D721Med (cell line): Measurements from ENCODE around the gene CCR8.

Experiments
- DNase-seq: peaks from one replicate; pipeline ENCODE4 v3.0.0; 2011; ENCODE audit warnings: low spot score; ENCODE audit not compliant: insufficient read length
- FAIRE-seq: peaks from 2 replicates; lab custom pipeline; 2011; peaks lifted over from hg19 to GRCh38; lab: Jason Lieb, UNC
- TF ChIP-seq, protein P1 (sequence below): IDR thresholded peaks from 2 replicates; pipeline ENCODE4 v1.5.1; 2012; ENCODE audit warnings: mild to moderate bottlenecking, control low read depth; ENCODE audit not compliant: insufficient read depth; ENCODE audit errors: missing control alignments

The CCR8 gene

DNA sequence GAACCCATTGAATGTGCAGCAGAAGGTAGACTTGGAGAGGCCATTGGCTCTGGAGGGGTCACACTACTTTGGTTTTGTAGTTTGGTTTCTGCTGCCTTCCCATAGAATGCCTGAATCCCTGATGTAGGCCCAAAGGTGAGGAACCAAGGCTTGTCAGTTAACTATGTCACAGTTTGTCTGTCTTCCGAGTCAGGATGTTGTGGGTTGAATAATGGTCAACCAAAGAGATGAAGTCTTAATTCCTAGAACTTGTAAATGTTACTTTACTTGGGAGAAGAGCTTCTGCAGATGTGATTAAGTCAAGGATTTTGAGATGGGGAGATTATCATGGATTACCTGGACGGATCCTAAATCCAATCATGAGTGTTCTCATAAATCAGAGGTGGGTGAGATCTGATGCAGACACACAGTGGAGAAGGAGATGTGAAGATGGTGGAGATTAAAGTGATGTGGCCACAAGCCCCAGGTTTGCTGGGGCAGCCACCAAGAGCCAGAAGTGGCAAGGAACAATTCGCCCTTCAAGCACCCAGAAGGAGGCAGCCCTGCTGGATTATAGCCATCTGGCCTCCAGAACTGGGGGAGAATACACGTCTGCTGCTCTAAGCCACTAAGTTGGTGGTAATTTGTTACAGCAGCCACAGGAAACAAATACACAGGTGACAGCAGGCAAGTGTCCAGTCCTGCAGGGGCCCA, 2.3 kb upstream of the CCR8 start:
- DNase-seq = no peak
- FAIRE-seq = peak; percentile 11

DNA sequence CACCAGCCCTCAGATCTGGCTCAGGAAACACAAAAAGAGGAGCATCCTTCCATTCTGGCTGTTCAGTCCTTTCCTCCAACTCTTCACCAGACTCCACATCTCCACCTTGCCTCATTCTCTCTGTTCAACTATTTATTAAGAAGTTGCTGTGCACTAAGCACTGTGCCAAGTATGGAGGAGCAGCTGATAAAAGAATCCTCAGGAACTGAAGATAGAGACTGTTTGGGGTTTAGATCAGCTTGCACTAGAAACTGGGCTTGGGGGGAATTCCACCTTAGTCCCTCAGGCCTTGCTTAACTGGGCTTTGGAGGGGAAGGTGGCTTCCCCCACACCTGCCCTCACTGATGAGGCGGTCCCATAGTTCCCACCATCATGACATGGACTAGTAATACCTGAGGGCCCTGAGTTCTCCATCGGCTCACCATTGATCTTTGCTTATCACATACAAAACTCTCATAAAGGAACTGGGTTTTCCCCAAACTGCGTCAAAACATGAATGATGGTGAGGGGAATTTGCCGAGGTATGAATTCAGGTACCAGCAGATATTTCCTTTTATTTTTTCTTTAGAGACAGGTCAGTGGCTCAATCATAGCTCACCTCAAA, 1.7 kb upstream of the CCR8 start:
- TF ChIP-seq, protein P1, sequence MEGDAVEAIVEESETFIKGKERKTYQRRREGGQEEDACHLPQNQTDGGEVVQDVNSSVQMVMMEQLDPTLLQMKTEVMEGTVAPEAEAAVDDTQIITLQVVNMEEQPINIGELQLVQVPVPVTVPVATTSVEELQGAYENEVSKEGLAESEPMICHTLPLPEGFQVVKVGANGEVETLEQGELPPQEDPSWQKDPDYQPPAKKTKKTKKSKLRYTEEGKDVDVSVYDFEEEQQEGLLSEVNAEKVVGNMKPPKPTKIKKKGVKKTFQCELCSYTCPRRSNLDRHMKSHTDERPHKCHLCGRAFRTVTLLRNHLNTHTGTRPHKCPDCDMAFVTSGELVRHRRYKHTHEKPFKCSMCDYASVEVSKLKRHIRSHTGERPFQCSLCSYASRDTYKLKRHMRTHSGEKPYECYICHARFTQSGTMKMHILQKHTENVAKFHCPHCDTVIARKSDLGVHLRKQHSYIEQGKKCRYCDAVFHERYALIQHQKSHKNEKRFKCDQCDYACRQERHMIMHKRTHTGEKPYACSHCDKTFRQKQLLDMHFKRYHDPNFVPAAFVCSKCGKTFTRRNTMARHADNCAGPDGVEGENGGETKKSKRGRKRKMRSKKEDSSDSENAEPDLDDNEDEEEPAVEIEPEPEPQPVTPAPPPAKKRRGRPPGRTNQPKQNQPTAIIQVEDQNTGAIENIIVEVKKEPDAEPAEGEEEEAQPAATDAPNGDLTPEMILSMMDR = no peak
- FAIRE-seq = no peak
- no peak for DNase-seq

More for the DNA sequence above, 2.3 kb upstream of the CCR8 start:
- TF ChIP-seq, protein P1 = no peak

DNA sequence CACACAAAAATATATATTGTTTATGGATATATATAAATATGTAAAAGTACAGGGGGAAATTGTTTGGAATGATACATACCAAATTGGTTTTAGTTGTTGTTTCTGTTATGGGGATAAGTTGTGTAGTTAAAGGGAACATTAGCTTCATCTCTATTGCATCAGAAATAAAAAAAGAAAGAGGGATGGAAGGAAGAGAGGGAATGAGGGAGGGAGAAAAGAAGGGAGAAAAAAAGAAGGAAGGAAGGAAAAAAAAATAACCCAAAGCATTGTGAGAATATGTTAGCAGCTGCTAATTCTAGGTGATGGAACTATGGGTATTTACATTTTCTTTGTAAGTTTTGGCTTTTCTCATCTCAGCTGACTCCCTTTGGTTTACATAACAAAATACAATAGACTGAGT, 1.3 kb downstream of the CCR8 start:
- TF ChIP-seq, protein P1 = no peak
- DNase-seq (no peak), FAIRE-seq (no peak)

DNA sequence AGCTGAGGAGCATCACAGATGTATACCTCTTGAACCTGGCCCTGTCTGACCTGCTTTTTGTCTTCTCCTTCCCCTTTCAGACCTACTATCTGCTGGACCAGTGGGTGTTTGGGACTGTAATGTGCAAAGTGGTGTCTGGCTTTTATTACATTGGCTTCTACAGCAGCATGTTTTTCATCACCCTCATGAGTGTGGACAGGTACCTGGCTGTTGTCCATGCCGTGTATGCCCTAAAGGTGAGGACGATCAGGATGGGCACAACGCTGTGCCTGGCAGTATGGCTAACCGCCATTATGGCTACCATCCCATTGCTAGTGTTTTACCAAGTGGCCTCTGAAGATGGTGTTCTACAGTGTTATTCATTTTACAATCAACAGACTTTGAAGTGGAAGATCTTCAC, 3.0 kb downstream of the CCR8 start:
- TF ChIP-seq, protein P1 = no peak
- FAIRE-seq (no peak), DNase-seq (no peak)

DNA sequence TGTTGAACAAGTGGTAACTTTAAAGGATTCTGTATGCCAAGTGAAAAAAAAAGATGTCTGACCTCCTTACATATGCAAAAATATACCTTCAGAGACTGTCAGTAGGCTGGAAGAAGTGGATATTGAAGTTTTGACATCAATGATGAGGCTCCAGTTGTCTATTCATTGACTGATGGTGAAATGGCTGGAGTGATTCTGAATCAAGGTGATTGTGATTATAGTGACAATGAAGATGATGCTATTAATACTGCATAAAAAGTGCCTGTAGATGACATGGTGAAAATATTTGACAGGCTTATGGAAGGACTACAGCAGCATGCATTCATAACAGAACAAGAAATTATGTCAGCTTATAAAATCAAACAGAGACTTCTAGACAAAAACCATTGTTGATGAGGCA, 4.1 kb downstream of the CCR8 start:
- FAIRE-seq = no peak
- DNase-seq = no peak
- TF ChIP-seq, protein P1 = no peak

DNA sequence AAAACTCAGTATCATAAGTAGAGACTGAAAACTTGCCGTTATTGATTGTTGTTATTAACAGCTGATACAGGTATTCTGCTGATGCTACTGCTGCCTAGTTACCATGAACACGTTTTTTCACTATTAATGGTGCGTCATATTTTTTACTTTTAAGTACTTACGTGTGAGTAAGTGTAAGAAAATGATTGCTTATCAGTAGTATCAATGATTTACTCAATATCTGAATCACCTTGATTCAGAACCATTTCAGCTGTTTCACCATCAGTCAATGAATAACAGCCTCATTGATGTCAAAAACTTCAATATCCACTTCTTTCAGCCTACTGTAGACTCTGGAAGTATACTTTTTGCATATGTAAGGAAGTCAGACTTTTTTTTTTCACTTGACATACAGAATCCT, 4.7 kb downstream of the CCR8 start:
- DNase-seq = no peak
- TF ChIP-seq, protein P1 = no peak
- FAIRE-seq = no peak

DNA sequence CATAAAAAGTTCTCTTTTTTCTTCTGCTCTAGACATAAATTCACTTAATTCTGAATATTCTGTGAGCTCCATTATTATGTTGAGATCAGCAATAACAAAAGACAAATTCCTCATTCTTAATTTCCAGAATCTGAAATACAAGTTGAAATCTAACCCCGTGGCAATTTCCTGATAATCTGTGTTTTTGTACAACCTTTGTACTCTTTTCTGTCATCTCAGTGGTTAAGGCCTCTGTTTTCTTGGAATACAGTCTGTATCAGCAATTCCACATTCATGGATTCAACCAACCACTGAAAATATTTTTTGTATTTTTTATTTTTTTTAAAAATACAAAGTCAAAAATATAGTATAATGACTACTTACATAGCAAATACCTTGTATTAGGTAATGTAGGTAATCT, 8.7 kb downstream of the CCR8 start:
- no peak for FAIRE-seq
- DNase-seq = no peak
- TF ChIP-seq, protein P1 = no peak
